Caco-2 (cell line): ENCODE results near the gene RCC1. TPM values are rescaled to one million over a fixed set of nuclear protein-coding genes. Genes with fewer than 3 reads are reported as not detected.

Experiments used
- Bru-seq: library from RNA; stranded (reverse); fragments of 400-500 nt; gene quantifications from one replicate; lab custom pipeline; 2021; lab: Mats Ljungman, UMichigan
- BruChase-seq, 2 experiments: library from RNA; stranded (reverse); fragments of 400-500 nt; gene quantifications; one replicate each; lab custom pipeline; 2021; lab: Mats Ljungman, UMichigan
- BruUV-seq: library from RNA; stranded (reverse); fragments of 400-500 nt; replicated peaks from 2 replicates; lab custom pipeline; 2021; lab: Mats Ljungman, UMichigan
- CTCF ChIA-PET: fragments of 300-600 bp; sonication (Branson Sonifier 250); formaldehyde crosslinking; loops from one replicate; lab custom pipeline; 2022; ENCODE audit warnings: antibody characterized with exemption; lab: Charles Lee
- POLR2A ChIA-PET: fragments of 300-600 bp; sonication (Branson Sonifier 250); formaldehyde crosslinking; loops from one replicate; lab custom pipeline; 2022; ENCODE audit warnings: antibody characterized with exemption; lab: Charles Lee
- DNase-seq, 2 experiments: peaks; one replicate each; pipeline versions ENCODE4 v3.0.0 to v3.0.0-alpha.2; 2020 to 2022
- H3K27me3 ChIP-seq: replicated peaks from 2 replicates; pipeline ENCODE4 v1.6.0; 2011; ENCODE audit warnings: low read length; ENCODE audit not compliant: control insufficient read depth, insufficient read depth
- H3K36me3 ChIP-seq: 2 replicates; pipeline ENCODE4 v1.5.1; 2011; ENCODE audit warnings: low read length; ENCODE audit not compliant: control insufficient read depth, insufficient read depth
- H3K4me1 ChIP-seq: fragments of 250-450 bp; sonication (Bioruptor Pico); 2 replicates; pipeline ENCODE4 v1.5.1; 2020; ENCODE audit warnings: mild to moderate bottlenecking
- H3K4me3 ChIP-seq: 2 replicates; pipeline ENCODE4 v1.5.1; 2011; ENCODE audit warnings: low read depth, mild to moderate bottlenecking, control low read depth, low read length
- H3K9me3 ChIP-seq: fragments of 250-450 bp; sonication (Bioruptor Pico); 2 replicates; pipeline ENCODE4 v1.5.1; 2020; ENCODE audit warnings: mild to moderate bottlenecking, moderate library complexity
- H3K27ac Mint-ChIP-seq: one replicate; pipeline ENCODE4 v1.8.0; 2022; ENCODE audit warnings: mixed read lengths; ENCODE audit not compliant: unreplicated experiment
- H3K27me3 Mint-ChIP-seq: one replicate; pipeline ENCODE4 v1.8.0; 2022; ENCODE audit warnings: mixed read lengths; ENCODE audit not compliant: insufficient read depth, unreplicated experiment
- H3K36me3 Mint-ChIP-seq: one replicate; pipeline ENCODE4 v1.8.0; 2022; ENCODE audit warnings: mild to moderate bottlenecking, mixed read lengths; ENCODE audit not compliant: insufficient read depth, unreplicated experiment
- H3K4me1 Mint-ChIP-seq: one replicate; pipeline ENCODE4 v1.8.0; 2022; ENCODE audit warnings: low read depth, mixed read lengths; ENCODE audit not compliant: unreplicated experiment
- H3K4me3 Mint-ChIP-seq: one replicate; pipeline ENCODE4 v1.8.0; 2022; ENCODE audit warnings: mild to moderate bottlenecking, moderate library complexity, mixed read lengths; ENCODE audit not compliant: unreplicated experiment
- H3K9me3 Mint-ChIP-seq: one replicate; pipeline ENCODE4 v1.8.0; 2022; ENCODE audit warnings: mixed read lengths; ENCODE audit not compliant: unreplicated experiment
- intact Hi-C: fragments of 100-400 bp; cut with micrococcal nuclease; formaldehyde crosslinking; loops from one replicate; pipeline ENCODE4 v1.10.0; 2022; ENCODE audit not compliant: unreplicated experiment
- long read RNA-seq: library from polyadenylated mRNA; stranded (forward); transcript quantifications from one replicate; pipeline ENCODE4 v2.0.0, GENCODE V29; 2022
- total RNA-seq: library from RNA; stranded (reverse); gene quantifications from 2 replicates; pipeline ENCODE4 v1.2.3, GENCODE V29; 2022
- TF ChIP-seq, protein P1 (sequence below), 2 experiments: fragments of 200-600 bp in 1 of 2; IDR thresholded peaks; 1 replicate in 1 of 2; 2 replicates in 1 of 2; pipeline versions ENCODE4 v1.5.1 to v1.8.0; 2011 to 2022; ENCODE audit warnings: antibody characterized with exemption in 1 of 2, control low read depth in 1 of 2, inconsistent platforms in 1 of 2, low read depth in 1 of 2, low read length in 1 of 2, mild to moderate bottlenecking in 1 of 2, moderate library complexity in 1 of 2; ENCODE audit not compliant: insufficient read depth in 1 of 2, severe bottlenecking in 1 of 2, unreplicated experiment in 1 of 2

Gene RCC1, protein sequence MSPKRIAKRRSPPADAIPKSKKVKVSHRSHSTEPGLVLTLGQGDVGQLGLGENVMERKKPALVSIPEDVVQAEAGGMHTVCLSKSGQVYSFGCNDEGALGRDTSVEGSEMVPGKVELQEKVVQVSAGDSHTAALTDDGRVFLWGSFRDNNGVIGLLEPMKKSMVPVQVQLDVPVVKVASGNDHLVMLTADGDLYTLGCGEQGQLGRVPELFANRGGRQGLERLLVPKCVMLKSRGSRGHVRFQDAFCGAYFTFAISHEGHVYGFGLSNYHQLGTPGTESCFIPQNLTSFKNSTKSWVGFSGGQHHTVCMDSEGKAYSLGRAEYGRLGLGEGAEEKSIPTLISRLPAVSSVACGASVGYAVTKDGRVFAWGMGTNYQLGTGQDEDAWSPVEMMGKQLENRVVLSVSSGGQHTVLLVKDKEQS
- 52.1 and 54.0 TPM in 2 replicates for total RNA-seq
- Bru-seq, nascent RNA, result percentile 76 among the genes with signal in this experiment
- percentile 72 among the genes with signal in this experiment for BruChase-seq, experiment 1, labeled RNA remaining after a 2-hour chase
- percentile 81 among the genes with signal in this experiment for BruChase-seq, experiment 2, labeled RNA remaining after a 6-hour chase
- long read RNA-seq, partial matches to known transcripts, result 3 of 15 reads
- long read RNA-seq, other reads (novel, unspliced or antisense), result 7 of 15 reads

DNA sequence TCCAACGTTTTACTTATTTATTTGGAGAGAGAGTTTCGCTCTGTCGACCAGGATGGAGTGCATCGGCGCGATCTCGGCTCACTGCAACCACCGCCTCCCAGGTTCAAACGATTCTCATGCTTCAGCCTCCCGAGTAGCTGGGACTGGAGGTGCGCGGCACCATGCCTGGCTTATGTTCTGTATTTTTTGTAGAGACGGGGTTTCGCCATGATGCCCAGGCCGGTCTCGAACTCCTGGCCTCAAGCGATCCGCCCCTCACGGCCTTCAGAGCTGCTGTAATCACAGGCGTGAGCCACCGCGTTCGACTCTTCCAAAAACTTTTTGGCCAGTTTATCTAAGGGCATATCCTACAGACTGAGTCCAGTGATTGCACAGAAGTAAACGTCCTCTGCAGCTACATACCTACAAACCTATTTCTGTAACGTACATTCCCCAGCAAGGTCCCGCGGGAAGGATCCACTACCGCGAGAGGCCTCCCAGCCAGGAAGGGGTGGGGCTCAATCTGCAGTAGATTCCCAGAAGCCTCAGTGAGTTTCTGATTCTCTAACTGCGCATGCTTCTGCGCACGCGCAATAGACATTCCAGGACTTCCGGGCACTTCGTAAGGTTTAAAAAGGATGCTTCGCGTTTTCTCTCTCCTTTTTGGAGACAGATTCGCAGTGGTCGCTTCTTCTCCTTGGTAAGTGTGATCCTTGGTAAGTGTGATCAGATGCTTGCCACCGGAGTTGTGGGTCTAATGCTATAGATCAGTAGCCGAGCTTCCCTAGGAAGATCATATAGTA lies at the start of gene RCC1:
TSS of gene RCC1 (plus strand) at position 638 of the 782 bp plus-strand sequence. CDS start 23,824 bp downstream, outside the sequence.
- Mint-ChIP-seq H3K36me3 (peaks cover 53% of the 10 kb centered on the region), H3K27me3 (no peaks in the 10 kb centered on the region), H3K4me3 (peak within 1 kb of the TSS; percentile 89), H3K9me3 (no peaks in the 10 kb centered on the region), H3K4me1 (no peaks in the 10 kb centered on the region), H3K27ac (peak within 1 kb of the TSS; percentile 96)
- no peaks in the 10 kb centered on the region for H3K27me3 ChIP-seq
- H3K9me3 ChIP-seq, result no peaks in the 10 kb centered on the region
- H3K4me3 ChIP-seq, result peak within 1 kb of the TSS; percentile 83
- TF ChIP-seq, protein P1, sequence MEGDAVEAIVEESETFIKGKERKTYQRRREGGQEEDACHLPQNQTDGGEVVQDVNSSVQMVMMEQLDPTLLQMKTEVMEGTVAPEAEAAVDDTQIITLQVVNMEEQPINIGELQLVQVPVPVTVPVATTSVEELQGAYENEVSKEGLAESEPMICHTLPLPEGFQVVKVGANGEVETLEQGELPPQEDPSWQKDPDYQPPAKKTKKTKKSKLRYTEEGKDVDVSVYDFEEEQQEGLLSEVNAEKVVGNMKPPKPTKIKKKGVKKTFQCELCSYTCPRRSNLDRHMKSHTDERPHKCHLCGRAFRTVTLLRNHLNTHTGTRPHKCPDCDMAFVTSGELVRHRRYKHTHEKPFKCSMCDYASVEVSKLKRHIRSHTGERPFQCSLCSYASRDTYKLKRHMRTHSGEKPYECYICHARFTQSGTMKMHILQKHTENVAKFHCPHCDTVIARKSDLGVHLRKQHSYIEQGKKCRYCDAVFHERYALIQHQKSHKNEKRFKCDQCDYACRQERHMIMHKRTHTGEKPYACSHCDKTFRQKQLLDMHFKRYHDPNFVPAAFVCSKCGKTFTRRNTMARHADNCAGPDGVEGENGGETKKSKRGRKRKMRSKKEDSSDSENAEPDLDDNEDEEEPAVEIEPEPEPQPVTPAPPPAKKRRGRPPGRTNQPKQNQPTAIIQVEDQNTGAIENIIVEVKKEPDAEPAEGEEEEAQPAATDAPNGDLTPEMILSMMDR (IDR thresholded peaks at IDR 0.05; ENCODE audit: insufficient read depth in 1 of 2, low read depth in 1 of 2, low read length in 1 of 2, severe bottlenecking in 1 of 2, unreplicated experiment in 1 of 2), result no peak
- H3K4me1 ChIP-seq, result peaks cover 25% of the 10 kb centered on the region
- ChIA-PET POLR2A (interaction anchor here (0.6 to 1.4 kb wide), 8 partner anchors 67 to 780 kb away, joined by 3 to 6 read pairs (median 4); partner anchors contain the start of genes FAM76A and TAF12), CTCF (interaction anchor here (0.5 kb wide), 1 partner anchor 785 kb away, joined by 3 read pairs; no protein-coding TSS in a partner anchor)
- peaks cover 3% of the 10 kb centered on the region; the same call in 1 of the 2 replicates for H3K36me3 ChIP-seq
- DNase-seq, result peak; percentile 94 to 97
- BruUV-seq, result TSS peak; percentile 95
- intact Hi-C loops, result no loop called here

DNA sequence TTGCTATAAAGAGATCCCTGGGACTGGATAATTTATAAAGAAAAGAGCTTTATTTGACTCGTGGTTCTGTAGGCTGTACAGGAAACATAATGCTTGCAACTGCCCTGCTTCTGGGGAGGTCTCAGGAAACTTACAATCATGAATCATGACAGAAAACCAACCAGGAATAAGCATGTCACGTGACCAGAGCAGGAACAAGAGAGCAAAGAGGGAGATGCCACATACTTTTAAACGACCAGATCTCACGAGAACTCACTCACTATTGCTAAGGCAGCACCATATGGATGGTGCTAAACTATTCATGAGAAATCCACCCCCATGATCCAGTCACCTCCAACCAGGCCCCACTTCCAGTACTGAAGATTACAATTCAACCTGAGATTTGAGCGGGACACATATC lies 49.8 kb upstream of the RCC1 start:
- no TSS peak for BruUV-seq
- no peaks in the 10 kb centered on the region for H3K9me3 ChIP-seq
- no peak overlapping the region for H3K27ac Mint-ChIP-seq
- no peaks in the 10 kb centered on the region for H3K36me3 ChIP-seq
- DNase-seq, result no peak
- intact Hi-C loops, result no loop called here
- H3K27me3 Mint-ChIP-seq, result no peaks in the 10 kb centered on the region
- no peaks in the 10 kb centered on the region for H3K9me3 Mint-ChIP-seq
- no peak overlapping the region for H3K4me3 Mint-ChIP-seq
- H3K36me3 Mint-ChIP-seq, result no peaks in the 10 kb centered on the region
- H3K4me1 ChIP-seq, result no peaks in the 10 kb centered on the region
- H3K27me3 ChIP-seq, result no peaks in the 10 kb centered on the region
- H3K4me3 ChIP-seq, result no peak overlapping the region
- POLR2A ChIA-PET, result no interaction called here
- no peaks in the 10 kb centered on the region for H3K4me1 Mint-ChIP-seq
- TF ChIP-seq, protein P1 (IDR thresholded peaks at IDR 0.05; ENCODE audit: insufficient read depth in 1 of 2, low read depth in 1 of 2, low read length in 1 of 2, severe bottlenecking in 1 of 2, unreplicated experiment in 1 of 2), result no peak
- CTCF ChIA-PET, result no interaction called here

DNA sequence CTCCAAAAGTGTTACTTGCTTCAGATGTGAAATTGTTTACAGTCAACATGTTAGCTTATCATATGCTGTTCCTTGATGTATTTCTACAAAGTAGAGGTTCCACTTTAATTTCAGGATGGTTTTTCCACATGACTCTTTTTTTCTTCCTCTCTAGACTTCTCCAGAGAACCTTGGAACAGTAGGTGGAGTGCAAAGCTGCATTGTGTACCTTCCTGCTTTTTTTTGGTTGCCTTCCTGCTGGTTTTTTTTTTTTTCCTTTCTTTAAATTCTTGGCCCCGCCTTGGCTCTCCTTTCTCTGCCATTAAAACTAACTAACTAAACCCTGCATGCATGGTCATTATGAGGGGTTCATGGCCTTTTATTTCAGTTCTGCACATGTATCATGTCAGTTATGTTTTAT lies 48.2 kb upstream of the RCC1 start:
- Mint-ChIP-seq H3K9me3 (no peaks in the 10 kb centered on the region), H3K4me1 (no peaks in the 10 kb centered on the region), H3K27ac (no peak overlapping the region), H3K4me3 (no peak overlapping the region), H3K36me3 (peaks cover 7% of the 10 kb centered on the region), H3K27me3 (no peaks in the 10 kb centered on the region)
- intact Hi-C loops, result no loop called here
- H3K36me3 ChIP-seq, result no peaks in the 10 kb centered on the region
- no peaks in the 10 kb centered on the region for H3K4me1 ChIP-seq
- TF ChIP-seq, protein P1 (IDR thresholded peaks at IDR 0.05; ENCODE audit: insufficient read depth in 1 of 2, low read depth in 1 of 2, low read length in 1 of 2, severe bottlenecking in 1 of 2, unreplicated experiment in 1 of 2), result no peak
- BruUV-seq, result no TSS peak
- H3K27me3 ChIP-seq, result no peaks in the 10 kb centered on the region
- no peak overlapping the region for H3K4me3 ChIP-seq
- CTCF ChIA-PET, result no interaction called here
- no peaks in the 10 kb centered on the region for H3K9me3 ChIP-seq
- no peak for DNase-seq
- POLR2A ChIA-PET, result no interaction called here
